NCI-H82 (cell line): Measurements from ENCODE around the gene CATSPERD.

Source experiments
- DNase-seq: peaks from one replicate; lab custom pipeline; 2025; lab: John Stamatoyannopoulos, UW

The CATSPERD gene

GRCh38 chr19:5804516-5805461 is 84.4 kb downstream of the CATSPERD start, which contains the start of gene NRTN:
Gene NRTN, plus strand, starts transcription at chr19:5805067. Its CDS starts 19,099 bp downstream, at chr19:5824166.
- DNase-seq: peak; percentile 70

DNA sequence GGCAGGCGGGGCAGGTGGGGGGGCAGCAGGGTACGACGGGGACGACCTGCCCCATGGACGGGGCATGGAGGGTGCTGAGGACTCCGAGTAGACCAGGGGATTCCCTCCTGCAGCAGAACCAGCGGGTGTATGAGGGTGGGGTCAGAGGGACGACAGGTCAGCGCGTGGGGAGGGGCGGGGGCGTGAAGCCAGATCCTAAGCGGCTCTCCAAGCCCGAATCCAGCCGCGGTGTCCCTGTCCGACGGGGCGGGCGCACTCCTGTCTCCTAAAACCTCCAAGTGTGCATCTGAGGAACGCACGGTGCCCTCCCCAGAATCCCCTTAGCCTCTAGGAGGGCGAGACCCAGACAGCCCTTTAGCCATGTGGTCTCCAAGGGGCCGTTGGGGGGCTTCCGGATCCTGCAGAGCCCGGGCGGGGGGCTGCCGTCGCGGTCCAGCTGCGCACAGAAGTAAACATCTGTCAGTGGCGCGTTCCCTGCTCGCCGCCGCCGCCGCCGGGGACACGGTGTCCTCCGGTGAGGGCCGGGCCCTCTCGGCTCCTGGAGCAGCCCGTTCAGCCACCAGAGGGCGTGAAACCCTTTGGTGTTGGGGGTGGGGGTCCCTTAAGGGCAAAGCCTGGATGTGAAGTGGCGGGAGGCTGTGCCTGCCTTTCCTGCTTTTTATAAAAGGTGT is 85.2 kb downstream of the CATSPERD start:
- DNase-seq: peak; percentile 89

DNA sequence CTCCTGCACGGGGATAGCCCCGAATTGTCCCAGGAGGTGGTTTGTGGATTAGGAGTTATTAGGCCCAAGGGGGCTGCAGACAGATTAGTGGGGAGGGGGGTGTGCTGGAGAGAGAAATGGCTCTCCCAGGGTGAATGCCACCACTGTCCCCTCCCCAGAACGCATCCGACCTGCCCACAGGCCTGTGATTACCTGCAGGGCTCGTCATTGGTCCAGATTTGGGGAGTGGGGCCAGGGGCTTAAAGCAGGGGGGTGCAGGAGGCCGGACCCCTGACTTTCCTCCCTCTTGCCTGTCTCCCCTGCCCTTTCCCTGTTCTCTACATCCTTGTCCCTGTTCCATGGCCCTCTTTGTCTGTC is 85.7 kb downstream of the CATSPERD start:
- DNase-seq: no peak

DNA sequence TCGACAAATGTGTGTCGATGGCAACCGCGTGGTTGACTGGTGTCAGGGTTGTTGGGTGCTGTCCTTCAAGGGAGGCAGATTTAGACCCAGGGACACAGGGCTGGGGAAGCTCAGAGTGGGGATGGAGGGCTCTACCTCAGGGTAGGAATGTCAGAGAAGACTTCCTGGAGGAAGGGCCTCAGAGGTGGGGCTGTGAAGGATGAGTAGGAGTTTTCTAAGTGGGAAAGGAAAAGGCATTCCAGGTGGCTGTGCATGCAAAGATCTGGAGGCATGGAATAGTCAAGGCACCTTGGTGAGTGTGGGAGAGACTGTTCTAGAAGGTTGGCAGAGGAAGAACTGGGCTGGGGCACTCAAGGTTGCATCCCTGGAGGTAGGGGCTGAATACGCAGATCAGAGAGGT is 86.5 kb downstream of the CATSPERD start:
- no peak for DNase-seq

DNA sequence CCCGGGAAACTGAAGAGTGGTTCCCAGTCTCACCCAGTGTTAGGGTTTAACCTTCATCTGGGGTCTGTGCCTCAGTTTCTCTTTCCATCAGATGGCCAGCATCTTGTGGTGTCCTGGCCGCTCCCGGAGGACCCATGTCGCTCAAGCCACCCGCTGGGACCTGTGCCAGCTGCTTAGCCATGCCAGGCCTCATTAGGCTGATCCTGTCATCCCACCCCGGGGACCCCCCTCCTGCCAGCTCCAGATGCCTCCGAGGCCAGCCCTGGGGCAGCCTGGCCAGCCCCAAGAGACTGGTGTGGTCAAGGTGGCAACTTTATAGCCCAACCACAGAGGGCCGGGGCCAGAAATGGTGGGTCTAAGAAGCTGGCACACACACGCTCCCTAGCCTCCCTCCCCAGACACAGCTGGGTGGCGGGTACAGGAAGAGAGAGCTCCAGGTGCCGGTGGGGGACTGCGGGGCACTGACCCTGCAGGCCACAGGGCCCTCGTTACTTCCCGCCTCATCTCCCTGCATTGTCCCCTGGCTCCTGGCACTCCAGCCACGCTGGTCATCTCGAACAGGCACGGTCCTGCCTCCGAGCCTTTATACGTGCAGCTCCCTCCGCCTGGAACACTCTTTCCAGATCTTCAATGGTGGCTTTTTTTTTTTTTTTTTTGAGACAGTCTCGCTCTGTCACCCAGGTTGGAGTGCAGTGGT is 87.8 kb downstream of the CATSPERD start:
- no peak for DNase-seq

DNA sequence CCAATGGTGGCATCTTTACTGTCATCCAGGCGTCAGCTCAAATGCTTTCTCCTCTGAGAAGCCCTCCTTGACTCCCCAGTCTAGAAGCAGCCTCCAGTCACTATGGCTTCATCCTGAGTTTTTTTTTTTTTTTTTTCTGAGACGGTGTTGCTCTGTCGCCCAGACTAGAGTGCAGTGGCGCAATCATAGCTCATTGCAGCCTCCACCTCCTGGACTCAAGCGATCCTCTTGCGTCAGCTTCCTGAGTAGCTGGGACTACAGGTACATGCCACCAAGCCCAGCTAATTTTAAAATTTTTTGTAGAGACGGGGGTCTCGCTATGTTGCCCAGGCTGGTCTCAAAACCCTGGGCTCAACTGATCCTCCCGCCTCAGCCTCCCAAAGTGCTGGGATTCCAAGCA is 88.6 kb downstream of the CATSPERD start:
- no peak for DNase-seq

DNA sequence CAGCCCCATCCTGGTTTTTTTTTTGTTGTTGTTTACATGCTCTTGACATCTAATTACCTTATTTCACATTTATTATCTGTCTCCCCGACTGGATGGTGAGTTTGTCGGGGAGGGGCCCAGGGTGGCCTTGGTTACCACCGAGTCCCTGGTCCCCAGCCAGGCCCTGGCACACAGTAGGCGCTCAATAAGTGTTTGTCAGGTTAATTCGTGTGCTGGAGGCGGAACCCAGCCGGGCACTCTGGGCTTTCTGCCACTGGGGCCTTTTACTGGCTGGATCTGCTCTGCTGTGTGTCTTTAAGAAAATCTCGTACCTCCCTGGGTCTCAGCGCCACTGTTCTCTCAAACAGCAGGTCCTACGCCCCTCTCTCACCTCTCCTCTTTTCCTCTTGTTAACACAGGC is 89.0 kb downstream of the CATSPERD start:
- no peak for DNase-seq

- DNase-seq: no peak
Observed at GRCh38 chr19:5811117-5811516, 90.7 kb downstream of the CATSPERD start.

DNA sequence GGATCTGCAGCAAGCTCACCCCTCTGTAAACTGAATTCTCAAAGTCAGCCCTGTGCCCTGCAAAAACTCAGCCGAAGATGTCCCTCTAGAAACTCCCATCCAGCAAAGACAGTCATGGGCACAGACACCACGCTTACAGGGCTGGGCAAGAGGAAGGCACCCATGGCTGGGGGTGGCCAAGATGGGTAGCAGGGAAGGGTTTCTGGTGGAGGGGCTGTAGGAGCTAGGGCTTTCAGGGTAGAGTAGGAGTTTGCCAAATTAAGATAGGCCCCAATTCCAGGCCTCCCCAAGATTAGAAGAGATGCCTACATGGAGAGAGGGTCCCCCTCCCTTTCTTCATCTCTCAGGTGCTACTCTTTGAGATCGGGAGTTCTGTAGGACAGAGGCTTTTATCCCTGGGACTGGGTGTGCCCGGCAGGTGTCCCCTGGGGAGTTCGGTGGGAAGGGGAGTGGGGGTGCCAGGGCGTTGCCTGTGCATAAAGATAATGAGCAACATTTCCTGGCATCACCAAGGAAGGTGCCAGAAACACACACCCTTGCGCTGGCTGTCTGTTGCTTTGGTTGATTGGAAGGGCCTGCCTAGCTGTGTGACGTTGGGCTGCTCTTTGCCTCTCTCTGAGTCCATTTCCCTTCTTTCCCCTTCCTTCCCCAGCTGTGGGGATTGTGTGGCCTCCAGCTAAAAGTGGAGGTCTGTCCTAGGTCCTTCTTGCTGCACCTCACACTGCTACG is 93.8 kb downstream of the CATSPERD start:
- no peak for DNase-seq

- no peak for DNase-seq
Observed at GRCh38 chr19:5814852-5815246, 94.4 kb downstream of the CATSPERD start.

- DNase-seq: no peak
Observed at GRCh38 chr19:5817218-5817617, 96.8 kb downstream of the CATSPERD start.

DNA sequence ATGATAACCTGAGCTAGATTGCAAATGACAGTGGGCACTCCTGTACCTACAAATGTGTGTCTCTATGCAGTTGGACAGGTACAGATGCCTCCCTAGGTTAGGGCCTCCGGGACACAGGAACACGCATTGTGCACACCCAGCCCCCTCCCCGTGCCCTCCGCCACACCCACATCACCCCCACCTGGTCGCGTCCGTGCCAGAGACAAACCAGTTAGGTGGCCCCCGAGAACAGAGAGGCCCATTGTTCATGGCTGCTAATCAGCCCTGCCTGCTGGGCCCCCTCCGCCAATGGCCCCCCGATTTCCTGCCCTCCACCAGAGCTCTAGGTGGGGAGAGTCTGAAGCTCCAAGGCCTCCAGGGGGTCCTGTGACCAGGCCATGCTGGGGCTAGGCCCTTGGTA is 98.2 kb downstream of the CATSPERD start:
- DNase-seq: no peak

DNA sequence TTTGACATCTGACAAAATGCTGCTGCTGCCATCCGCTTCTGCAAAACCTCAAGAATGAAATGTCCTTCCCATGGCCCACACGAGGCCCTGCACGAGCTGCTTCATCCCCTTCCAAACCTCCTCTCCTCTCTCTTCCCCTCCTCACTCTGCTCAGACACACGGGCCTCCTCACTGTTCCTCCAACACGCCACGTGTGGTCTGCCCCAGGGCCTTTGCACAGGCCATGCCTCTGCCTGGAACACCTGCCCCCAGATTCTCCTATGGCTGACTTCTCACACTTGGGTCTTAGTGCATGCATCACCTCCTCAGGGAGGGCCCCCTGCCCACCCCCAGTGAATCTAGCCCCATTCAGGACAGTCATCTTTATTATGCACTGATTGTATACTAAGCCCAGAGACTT is 100.3 kb downstream of the CATSPERD start:
- no peak for DNase-seq

DNA sequence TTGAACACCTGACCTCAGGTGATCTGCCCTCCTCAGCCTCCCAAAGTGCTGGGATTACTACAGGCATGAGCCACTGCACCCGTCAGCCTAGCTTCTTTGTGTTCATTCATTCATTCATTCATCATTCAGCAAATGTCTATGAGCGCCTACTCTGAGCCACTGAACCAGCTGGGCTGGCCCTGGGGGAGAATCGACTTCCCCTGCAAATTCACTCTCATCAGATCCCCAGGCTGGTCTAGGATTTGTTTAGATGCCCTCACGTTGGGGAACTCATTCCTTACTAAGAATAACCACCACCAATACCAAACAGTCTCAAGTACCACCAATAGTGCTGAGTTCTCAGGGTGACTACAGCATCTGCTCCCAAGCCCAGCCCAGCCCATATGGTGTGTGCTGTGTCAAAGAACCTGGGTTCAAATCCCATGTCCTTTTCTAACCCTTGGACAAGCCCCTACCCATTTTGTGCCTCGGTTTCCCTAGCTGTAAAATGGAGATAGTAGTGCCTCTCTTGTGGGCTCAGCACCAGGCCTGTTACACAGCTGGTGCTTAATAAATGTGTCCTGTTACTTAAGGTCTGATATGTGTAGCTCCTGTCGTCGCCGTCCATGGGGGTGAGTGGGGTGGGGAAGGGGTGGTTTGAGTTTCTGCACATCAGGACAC is 101.2 kb downstream of the CATSPERD start:
- DNase-seq: no peak

GRCh38 chr19:5822181-5822844 is 101.9 kb downstream of the CATSPERD start:
- no peak for DNase-seq

DNA sequence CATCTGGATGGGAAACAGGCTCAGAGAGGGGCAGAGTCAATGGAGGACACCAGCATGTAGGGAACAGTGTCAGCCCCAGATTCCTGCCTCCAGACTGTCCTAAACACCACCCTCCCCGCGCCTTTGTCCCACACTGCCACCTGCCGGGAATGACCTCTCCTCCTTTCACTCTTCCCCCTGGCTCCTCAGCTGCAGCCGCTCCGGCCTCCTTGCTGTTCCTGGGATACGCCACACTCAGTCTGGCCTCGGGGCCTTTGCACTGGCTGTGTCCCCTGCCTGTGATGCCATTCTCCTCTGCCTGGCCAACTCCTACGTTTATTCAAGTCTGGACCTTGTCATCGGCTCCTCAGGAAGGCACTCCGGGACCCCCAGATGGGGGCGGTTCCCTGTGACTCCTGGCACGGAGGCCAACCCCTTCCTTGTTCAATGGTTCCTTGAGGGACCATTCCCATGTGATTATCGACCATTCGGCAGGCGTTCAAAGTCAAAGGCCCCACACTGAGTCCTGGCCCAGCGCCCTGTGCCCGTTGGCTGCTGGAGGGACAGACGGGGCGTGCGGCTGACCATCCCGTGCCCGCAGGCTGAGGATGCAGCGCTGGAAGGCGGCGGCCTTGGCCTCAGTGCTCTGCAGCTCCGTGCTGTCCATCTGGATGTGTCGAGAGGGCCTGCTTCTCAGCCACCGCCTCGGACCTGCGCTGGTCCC is 103.3 kb downstream of the CATSPERD start:
- peak; percentile 52 for DNase-seq

GRCh38 chr19:5824751-5825150 is 104.3 kb downstream of the CATSPERD start:
- peak; percentile 86 for DNase-seq

- no peak for DNase-seq
Observed at GRCh38 chr19:5825178-5825577, 104.7 kb downstream of the CATSPERD start.

DNA sequence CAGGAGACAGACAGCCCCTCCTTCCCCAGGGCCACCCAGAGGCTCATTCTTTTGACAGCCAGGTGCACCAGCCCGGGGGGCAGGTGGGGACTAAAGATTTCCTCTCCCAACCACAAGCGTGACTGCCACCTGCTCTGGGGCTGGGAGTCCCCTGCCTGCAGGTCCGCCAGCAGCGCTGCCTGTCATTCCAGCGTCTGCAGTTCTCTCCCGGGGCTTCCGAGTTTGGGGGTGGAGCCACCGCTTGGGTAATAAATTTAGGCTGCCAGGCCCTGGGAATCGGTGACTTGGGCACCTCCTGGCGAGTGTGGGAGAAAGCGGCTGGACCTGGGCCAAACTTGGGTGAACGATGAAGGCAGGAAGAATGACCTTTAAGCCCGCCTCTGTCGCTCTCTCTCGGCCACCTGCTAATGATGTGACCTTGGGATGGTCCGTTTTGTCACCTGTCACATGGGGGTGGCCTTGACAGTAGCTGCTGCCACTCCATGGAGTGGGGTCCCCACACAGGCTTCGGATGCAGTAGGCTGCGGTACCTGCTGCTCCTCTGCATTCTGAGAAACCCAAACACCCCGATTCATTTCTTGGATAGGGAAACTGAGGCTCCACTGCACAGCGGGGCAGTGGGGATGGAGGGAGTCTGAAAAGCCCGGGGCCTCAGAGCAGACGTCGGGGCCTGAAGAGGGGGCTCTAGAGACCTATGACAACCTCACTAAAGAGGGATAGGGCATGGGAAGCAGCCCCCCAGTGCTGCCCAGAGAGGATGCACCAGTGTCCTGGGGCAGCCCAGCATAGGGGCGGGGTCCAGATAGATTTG is 106.3 kb downstream of the CATSPERD start:
- DNase-seq: peak; percentile 82
